Measurements from ENCODE around the gene THAP4. TPM values are rescaled to one million over a fixed set of nuclear protein-coding genes. Genes with fewer than 3 reads are reported as not detected.

The THAP4 gene
- total RNA-seq, 2 donors from 2014 or later, result 54.6 to 66.1 TPM

DNA sequence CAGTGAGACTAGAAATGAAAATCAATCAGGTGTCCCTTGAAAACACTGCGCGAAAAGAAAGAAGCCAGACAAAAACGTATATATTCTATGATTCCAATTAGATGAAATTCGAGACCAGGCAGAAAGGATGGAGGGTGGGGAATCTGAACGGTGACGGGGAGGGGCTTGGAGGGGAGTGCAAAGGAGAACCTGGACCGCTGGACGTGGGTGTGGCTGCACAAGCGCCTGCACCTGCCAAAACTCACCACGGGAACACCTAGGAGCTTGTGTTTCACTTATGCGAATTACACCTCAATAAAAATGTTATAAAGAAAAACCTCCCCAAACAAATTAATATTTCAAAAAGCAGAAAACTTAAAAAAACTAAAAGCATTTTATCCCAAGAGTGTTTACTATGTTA is 21.9 kb downstream of the THAP4 start:
- DNase-seq, result no peak
- H3K27me3 ChIP-seq (ENCODE audit: control insufficient read depth, insufficient read depth, low read length, poor library complexity, severe bottlenecking), result no peaks in the 10 kb centered on the region
- Mint-ChIP-seq H3K36me3 (ENCODE audit: low read depth) (peaks cover 8% of the 10 kb centered on the region), H3K4me3 (no peak overlapping the region), H3K27ac (peak overlapping the region; percentile 31), H3K4me1 (peaks cover 18% of the 10 kb centered on the region), H3K9me3 (no peaks in the 10 kb centered on the region), H3K27me3 (ENCODE audit: insufficient read depth) (no peaks in the 10 kb centered on the region)
- no peak overlapping the region for H3K9ac ChIP-seq (ENCODE audit: extremely low read depth, low read length, poor library complexity, severe bottlenecking)
- peaks cover 9% of the 10 kb centered on the region for H3K36me3 ChIP-seq (ENCODE audit: control insufficient read depth, insufficient read depth, low read length)
- no peak overlapping the region for H3K4me3 ChIP-seq (ENCODE audit: low read length)
- WGBS, 2 experiments (ENCODE audit: insufficient coverage in 1 of 2, insufficient read length in 1 of 2), result 92% methylated on average over 7 to 11 of the region's 11 CpGs
- H3K9me3 ChIP-seq (ENCODE audit: control insufficient read depth, low read length), result no peaks in the 10 kb centered on the region
- no peaks in the 10 kb centered on the region for H3K4me1 ChIP-seq (ENCODE audit: control insufficient read depth, insufficient read depth, low read length)
- TF ChIP-seq, protein P1, sequence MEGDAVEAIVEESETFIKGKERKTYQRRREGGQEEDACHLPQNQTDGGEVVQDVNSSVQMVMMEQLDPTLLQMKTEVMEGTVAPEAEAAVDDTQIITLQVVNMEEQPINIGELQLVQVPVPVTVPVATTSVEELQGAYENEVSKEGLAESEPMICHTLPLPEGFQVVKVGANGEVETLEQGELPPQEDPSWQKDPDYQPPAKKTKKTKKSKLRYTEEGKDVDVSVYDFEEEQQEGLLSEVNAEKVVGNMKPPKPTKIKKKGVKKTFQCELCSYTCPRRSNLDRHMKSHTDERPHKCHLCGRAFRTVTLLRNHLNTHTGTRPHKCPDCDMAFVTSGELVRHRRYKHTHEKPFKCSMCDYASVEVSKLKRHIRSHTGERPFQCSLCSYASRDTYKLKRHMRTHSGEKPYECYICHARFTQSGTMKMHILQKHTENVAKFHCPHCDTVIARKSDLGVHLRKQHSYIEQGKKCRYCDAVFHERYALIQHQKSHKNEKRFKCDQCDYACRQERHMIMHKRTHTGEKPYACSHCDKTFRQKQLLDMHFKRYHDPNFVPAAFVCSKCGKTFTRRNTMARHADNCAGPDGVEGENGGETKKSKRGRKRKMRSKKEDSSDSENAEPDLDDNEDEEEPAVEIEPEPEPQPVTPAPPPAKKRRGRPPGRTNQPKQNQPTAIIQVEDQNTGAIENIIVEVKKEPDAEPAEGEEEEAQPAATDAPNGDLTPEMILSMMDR (conservative IDR thresholded peaks at IDR 0.05), result no peak
- no peak overlapping the region for H3K27ac ChIP-seq (ENCODE audit: low read depth, low read length)

DNA sequence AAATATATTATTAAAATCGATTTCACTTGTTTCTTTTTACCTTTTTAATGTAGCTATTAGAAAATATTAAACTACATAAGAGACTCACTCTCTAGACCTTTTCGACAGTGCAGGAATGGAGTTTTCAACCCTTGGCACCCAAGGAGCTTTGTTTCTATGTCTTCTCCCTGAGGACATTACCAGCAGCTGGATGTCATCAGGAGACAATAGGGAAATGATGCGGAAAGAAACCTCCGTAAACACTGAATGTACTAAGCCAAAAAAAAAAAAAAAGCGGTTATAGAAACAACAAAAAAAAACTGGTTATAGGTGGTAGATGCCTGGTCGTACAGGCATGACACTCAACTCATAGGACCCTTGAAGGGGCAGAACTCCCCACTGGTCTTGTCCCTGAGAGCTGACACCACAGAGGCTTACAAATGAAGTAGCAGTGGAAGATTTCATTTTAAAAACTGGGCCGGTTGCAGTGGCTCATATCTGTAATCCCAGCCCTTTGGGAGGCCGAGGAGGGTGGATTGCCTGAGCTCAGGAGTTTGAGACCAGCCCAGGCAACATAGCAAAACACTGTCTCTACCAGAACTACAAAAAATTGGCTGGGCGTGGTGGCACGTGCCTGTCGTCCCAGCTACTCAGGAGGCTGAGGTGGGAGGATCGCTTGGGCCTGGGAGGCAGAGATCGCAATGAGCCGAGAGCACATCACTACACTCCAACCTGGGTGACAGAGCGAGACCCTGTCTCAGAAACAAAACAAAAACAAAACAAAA is 23.8 kb downstream of the THAP4 start:
- no peaks in the 10 kb centered on the region for H3K9me3 Mint-ChIP-seq
- 92 to 95% methylated on average over 11 to 14 of the region's 15 CpGs for WGBS, 2 experiments (ENCODE audit: insufficient coverage in 1 of 2, insufficient read length in 1 of 2)
- no peaks in the 10 kb centered on the region for H3K4me1 ChIP-seq (ENCODE audit: control insufficient read depth, insufficient read depth, low read length)
- TF ChIP-seq, protein P1 (conservative IDR thresholded peaks at IDR 0.05), result no peak
- H3K4me1 Mint-ChIP-seq, result peaks cover 18% of the 10 kb centered on the region
- DNase-seq, result no peak
- peaks cover 1% of the 10 kb centered on the region for H3K36me3 Mint-ChIP-seq (ENCODE audit: low read depth)
- no peak overlapping the region for H3K9ac ChIP-seq (ENCODE audit: extremely low read depth, low read length, poor library complexity, severe bottlenecking)
- H3K4me3 Mint-ChIP-seq, result no peak overlapping the region
- no peak overlapping the region for H3K27ac ChIP-seq (ENCODE audit: low read depth, low read length)
- no peaks in the 10 kb centered on the region for H3K9me3 ChIP-seq (ENCODE audit: control insufficient read depth, low read length)
- H3K27me3 ChIP-seq (ENCODE audit: control insufficient read depth, insufficient read depth, low read length, poor library complexity, severe bottlenecking), result no peaks in the 10 kb centered on the region
- no peaks in the 10 kb centered on the region for H3K36me3 ChIP-seq (ENCODE audit: control insufficient read depth, insufficient read depth, low read length)
- peak overlapping the region; percentile 48 for H3K27ac Mint-ChIP-seq
- H3K27me3 Mint-ChIP-seq (ENCODE audit: insufficient read depth), result no peaks in the 10 kb centered on the region
- no peak overlapping the region for H3K4me3 ChIP-seq (ENCODE audit: low read length)

DNA sequence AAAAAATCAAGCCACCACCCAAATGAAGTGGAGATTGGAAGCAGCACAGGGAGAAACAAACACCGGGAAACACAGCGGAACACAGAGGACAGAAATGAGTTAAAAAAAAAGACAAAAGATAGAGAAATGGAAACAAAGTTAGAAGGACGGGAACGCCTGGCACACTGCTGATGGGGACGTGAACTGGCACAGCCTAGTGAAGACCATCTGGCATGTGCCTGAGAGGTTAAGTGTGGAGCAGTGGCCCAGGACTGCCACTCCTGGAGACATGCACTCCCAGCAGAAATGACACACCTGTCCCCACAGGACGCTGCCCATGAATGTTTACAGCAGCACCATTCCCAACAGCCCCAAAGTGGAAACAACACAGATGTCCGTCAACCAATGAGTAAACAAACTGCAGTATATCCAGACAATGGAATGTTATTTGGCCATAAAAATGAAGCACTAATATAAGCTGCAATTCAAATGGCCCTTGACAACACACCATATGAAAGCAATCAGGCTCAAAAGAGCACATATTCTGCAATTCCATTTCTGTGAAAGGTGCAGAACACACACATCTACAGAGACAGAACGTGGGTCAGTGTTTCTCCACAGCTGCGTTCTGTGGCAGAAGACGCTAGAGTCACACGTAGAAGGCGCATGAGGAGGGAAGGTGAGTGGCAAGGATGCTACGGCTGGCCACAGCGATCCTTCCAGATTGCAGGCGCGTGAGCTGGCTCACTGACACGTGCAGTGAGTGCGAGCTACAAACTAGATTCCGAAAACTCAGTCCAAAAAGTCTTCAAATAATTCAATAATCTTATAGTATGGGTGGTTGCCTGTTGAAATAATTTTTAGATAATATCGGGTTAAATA is 24.6 kb downstream of the THAP4 start:
- H3K36me3 Mint-ChIP-seq (ENCODE audit: low read depth), result peaks cover under 1% of the 10 kb centered on the region
- peaks cover 11% of the 10 kb centered on the region for H3K4me1 Mint-ChIP-seq
- Histone ChIP-seq H3K4me1 (ENCODE audit: control insufficient read depth, insufficient read depth, low read length) (no peaks in the 10 kb centered on the region), H3K9ac (ENCODE audit: extremely low read depth, low read length, poor library complexity, severe bottlenecking) (no peak overlapping the region), H3K4me3 (ENCODE audit: low read length) (no peak overlapping the region), H3K36me3 (ENCODE audit: control insufficient read depth, insufficient read depth, low read length) (no peaks in the 10 kb centered on the region), H3K27me3 (ENCODE audit: control insufficient read depth, insufficient read depth, low read length, poor library complexity, severe bottlenecking) (no peaks in the 10 kb centered on the region), H3K9me3 (ENCODE audit: control insufficient read depth, low read length) (no peaks in the 10 kb centered on the region), H3K27ac (ENCODE audit: low read depth, low read length) (no peak overlapping the region)
- no peaks in the 10 kb centered on the region for H3K9me3 Mint-ChIP-seq
- H3K27me3 Mint-ChIP-seq (ENCODE audit: insufficient read depth), result no peaks in the 10 kb centered on the region
- 93 to 95% methylated on average over 13 to 19 of the region's 20 CpGs for WGBS, 2 experiments (ENCODE audit: insufficient coverage in 1 of 2, insufficient read length in 1 of 2)
- H3K27ac Mint-ChIP-seq, result no peak overlapping the region
- no peak for DNase-seq
- TF ChIP-seq, protein P1 (conservative IDR thresholded peaks at IDR 0.05), result no peak
- no peak overlapping the region for H3K4me3 Mint-ChIP-seq

All from endodermal cell (in vitro differentiated cells).